Astrocyte (in vitro differentiated cells and primary cell): ENCODE measurements around the gene ZDHHC21. TPM values are rescaled to one million over a fixed set of nuclear protein-coding genes. Genes with fewer than 3 reads are reported as not detected.

ENCODE experiments used
- DNase-seq: peaks from one replicate; pipeline ENCODE4 v3.0.0-alpha.2; 2010; ENCODE audit warnings: low read depth
- FAIRE-seq: peaks from 2 replicates; lab custom pipeline; 2011; peaks lifted over from hg19 to GRCh38; lab: Jason Lieb, UNC
- H2AFZ ChIP-seq: 2 replicates; pipeline ENCODE4 v1.6.0; 2012; ENCODE audit warnings: low read depth, low read length, inconsistent platforms
- H3K27ac ChIP-seq: 2 replicates; pipeline ENCODE4 v1.5.1; 2011; ENCODE audit warnings: low read depth, low read length, inconsistent platforms
- H3K27me3 ChIP-seq: 2 replicates; pipeline ENCODE4 v1.6.0; 2011; ENCODE audit warnings: low read length, inconsistent platforms; ENCODE audit not compliant: insufficient read depth
- H3K36me3 ChIP-seq: 2 replicates; pipeline ENCODE4 v1.5.1; 2011; ENCODE audit warnings: low read length, inconsistent platforms; ENCODE audit not compliant: insufficient read depth
- H3K4me1 ChIP-seq: 2 replicates; pipeline ENCODE4 v1.5.1; 2011; ENCODE audit warnings: low read length, inconsistent platforms; ENCODE audit not compliant: insufficient read depth
- H3K4me2 ChIP-seq: 2 replicates; pipeline ENCODE4 v1.6.0; 2012; ENCODE audit warnings: low read length, inconsistent platforms
- H3K4me3 ChIP-seq: 2 replicates; pipeline ENCODE4 v1.5.1; 2011; ENCODE audit warnings: low read depth, mild to moderate bottlenecking, low read length, inconsistent platforms; ENCODE audit not compliant: insufficient read depth
- H3K79me2 ChIP-seq: 2 replicates; pipeline ENCODE4 v1.6.0; 2012; ENCODE audit warnings: mild to moderate bottlenecking, low read length, inconsistent platforms; ENCODE audit not compliant: insufficient read depth
- H3K9ac ChIP-seq: 2 replicates; pipeline ENCODE4 v1.6.0; 2012; ENCODE audit warnings: mild to moderate bottlenecking, low read length, inconsistent platforms
- H3K9me3 ChIP-seq: 2 replicates; pipeline ENCODE4 v1.5.1; 2012; ENCODE audit warnings: low read depth, mild to moderate bottlenecking, low read length, inconsistent platforms; ENCODE audit not compliant: insufficient read depth
- H4K20me1 ChIP-seq: 2 replicates; pipeline ENCODE4 v1.6.0; 2012; ENCODE audit warnings: low read length, inconsistent platforms; ENCODE audit not compliant: insufficient read depth
- H3K27ac Mint-ChIP-seq: one replicate; pipeline ENCODE4 v1.8.0; 2021; ENCODE audit warnings: mild to moderate bottlenecking, mixed read lengths; ENCODE audit not compliant: unreplicated experiment
- H3K27me3 Mint-ChIP-seq: one replicate; pipeline ENCODE4 v1.8.0; 2021; ENCODE audit warnings: low read depth, mixed read lengths; ENCODE audit not compliant: unreplicated experiment
- H3K36me3 Mint-ChIP-seq: one replicate; pipeline ENCODE4 v1.8.0; 2021; ENCODE audit warnings: low read depth, mixed read lengths; ENCODE audit not compliant: unreplicated experiment
- H3K4me1 Mint-ChIP-seq: one replicate; pipeline ENCODE4 v1.8.0; 2021; ENCODE audit warnings: low read depth, mixed read lengths; ENCODE audit not compliant: unreplicated experiment
- H3K4me3 Mint-ChIP-seq: one replicate; pipeline ENCODE4 v1.8.0; 2021; ENCODE audit warnings: mild to moderate bottlenecking, moderate library complexity, mixed read lengths; ENCODE audit not compliant: unreplicated experiment
- H3K9me3 Mint-ChIP-seq: one replicate; pipeline ENCODE4 v1.8.0; 2021; ENCODE audit warnings: mild to moderate bottlenecking, mixed read lengths; ENCODE audit not compliant: unreplicated experiment
- EZH2 ChIP-seq: IDR thresholded peaks from 2 replicates; pipeline ENCODE4 v1.6.1; 2012; ENCODE audit warnings: mild to moderate bottlenecking, low read length, inconsistent platforms; ENCODE audit not compliant: insufficient read depth
- total RNA-seq: library from RNA; stranded (reverse); gene quantifications from 2 replicates; pipeline ENCODE4 v1.2.1, GENCODE V29; 2021
- TF ChIP-seq, protein P1 (sequence below): IDR thresholded peaks from 2 replicates; pipeline ENCODE4 v1.5.1; 2011; ENCODE audit warnings: low read depth, mild to moderate bottlenecking, inconsistent platforms, low read length, moderate library complexity; ENCODE audit not compliant: insufficient read depth

Gene ZDHHC21
- total RNA-seq, 1 donor from 2014 or later: 9.8 TPM

DNA sequence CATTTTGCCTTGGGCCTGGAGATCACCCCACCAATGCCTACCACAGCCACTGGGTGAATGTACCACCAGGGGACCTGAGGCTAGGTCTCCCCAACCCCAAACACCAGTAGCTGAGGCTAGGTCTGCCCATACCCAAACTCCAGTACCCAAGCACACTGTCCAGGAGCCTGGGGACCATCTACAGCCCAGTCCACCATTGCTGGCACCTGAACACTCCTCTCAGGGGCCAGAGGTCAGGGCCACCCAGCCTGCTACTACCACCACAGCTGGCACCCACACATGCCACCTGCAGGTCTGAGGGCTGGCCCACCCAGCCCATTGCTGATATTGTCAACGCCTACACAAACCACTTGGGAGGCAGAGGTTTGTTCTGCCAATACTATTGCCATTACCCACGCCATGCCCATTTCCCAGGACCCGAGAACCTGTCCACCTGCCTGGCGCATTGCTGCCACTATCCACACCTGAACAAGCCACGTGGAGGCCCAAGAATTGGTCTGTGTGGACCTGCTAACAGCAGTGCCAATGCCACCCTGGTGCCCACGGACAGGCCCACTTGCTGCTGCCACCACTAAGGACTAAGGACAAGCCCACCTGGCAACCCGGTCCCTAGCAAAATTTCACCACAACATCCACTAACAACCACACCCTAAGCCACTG lies 59.2 kb downstream of the ZDHHC21 start:
- Histone ChIP-seq H3K36me3 (no peaks in the 10 kb centered on the region), H3K4me2 (no peak overlapping the region), H3K27ac (no peak overlapping the region), H3K4me1 (no peaks in the 10 kb centered on the region), H3K4me3 (no peak overlapping the region), H3K27me3 (no peaks in the 10 kb centered on the region), H3K9me3 (no peaks in the 10 kb centered on the region), H4K20me1 (peaks cover 15% of the 10 kb centered on the region), H3K79me2 (peaks cover 13% of the 10 kb centered on the region), H3K9ac (no peak overlapping the region), H2AFZ (no peak overlapping the region)
- Mint-ChIP-seq H3K27me3 (no peaks in the 10 kb centered on the region), H3K9me3 (peaks cover 3% of the 10 kb centered on the region), H3K36me3 (peaks cover 4% of the 10 kb centered on the region), H3K4me1 (no peaks in the 10 kb centered on the region), H3K4me3 (no peak overlapping the region), H3K27ac (no peak overlapping the region)
- TF ChIP-seq EZH2: no peak
- TF ChIP-seq, protein P1, sequence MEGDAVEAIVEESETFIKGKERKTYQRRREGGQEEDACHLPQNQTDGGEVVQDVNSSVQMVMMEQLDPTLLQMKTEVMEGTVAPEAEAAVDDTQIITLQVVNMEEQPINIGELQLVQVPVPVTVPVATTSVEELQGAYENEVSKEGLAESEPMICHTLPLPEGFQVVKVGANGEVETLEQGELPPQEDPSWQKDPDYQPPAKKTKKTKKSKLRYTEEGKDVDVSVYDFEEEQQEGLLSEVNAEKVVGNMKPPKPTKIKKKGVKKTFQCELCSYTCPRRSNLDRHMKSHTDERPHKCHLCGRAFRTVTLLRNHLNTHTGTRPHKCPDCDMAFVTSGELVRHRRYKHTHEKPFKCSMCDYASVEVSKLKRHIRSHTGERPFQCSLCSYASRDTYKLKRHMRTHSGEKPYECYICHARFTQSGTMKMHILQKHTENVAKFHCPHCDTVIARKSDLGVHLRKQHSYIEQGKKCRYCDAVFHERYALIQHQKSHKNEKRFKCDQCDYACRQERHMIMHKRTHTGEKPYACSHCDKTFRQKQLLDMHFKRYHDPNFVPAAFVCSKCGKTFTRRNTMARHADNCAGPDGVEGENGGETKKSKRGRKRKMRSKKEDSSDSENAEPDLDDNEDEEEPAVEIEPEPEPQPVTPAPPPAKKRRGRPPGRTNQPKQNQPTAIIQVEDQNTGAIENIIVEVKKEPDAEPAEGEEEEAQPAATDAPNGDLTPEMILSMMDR: no peak
- DNase-seq (no peak), FAIRE-seq (no peak)

DNA sequence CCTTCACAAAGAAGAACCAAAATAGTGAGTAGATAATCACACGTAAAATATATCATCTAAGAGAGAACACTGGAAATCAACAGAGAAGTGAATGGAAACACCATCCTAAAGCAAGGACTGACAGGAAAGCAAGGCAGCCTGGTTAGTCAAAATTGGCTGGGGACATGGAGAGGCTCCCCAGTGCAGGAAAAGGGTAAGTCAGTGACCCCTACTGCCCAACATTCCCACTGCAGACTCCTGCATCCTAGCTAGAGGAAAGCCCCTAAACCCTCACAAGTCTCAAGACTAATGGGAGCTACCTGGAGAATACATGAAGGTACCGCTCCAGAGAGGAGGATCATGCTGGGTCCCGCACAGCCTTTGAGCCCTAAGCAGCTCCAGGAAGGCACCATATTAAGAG lies 60.1 kb downstream of the ZDHHC21 start:
- Mint-ChIP-seq H3K36me3 (peaks cover 4% of the 10 kb centered on the region), H3K27ac (no peak overlapping the region), H3K9me3 (peaks cover 3% of the 10 kb centered on the region), H3K27me3 (no peaks in the 10 kb centered on the region), H3K4me3 (no peak overlapping the region), H3K4me1 (no peaks in the 10 kb centered on the region)
- no peaks in the 10 kb centered on the region for H3K36me3 ChIP-seq
- H3K79me2 ChIP-seq: peaks cover 13% of the 10 kb centered on the region
- H3K27me3 ChIP-seq: no peaks in the 10 kb centered on the region
- H3K4me1 ChIP-seq: no peaks in the 10 kb centered on the region
- no peak overlapping the region for H3K4me3 ChIP-seq
- no peak for DNase-seq
- peaks cover 15% of the 10 kb centered on the region for H4K20me1 ChIP-seq
- no peak for FAIRE-seq
- H3K9me3 ChIP-seq: no peaks in the 10 kb centered on the region
- no peak overlapping the region for H3K4me2 ChIP-seq
- TF ChIP-seq EZH2: no peak
- H3K27ac ChIP-seq: no peak overlapping the region
- H3K9ac ChIP-seq: no peak overlapping the region
- no peak overlapping the region for H2AFZ ChIP-seq

DNA sequence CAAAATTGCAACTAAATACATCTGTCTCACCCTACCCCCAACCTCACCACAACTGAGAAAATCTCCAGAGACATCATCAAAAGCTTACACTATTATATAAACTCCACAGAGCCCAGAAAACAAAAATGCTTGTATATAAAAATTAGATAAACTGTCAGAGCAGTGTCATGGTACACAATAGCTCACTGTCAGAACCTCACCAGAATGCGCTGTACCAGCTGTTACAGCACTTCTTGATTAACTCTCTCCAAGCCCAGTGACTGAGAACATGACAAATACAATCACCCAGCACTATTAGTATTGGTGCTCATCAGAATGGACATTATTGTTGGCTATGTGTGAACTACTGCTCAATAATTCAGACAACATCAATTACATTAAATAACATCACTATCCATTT lies 65.7 kb downstream of the ZDHHC21 start:
- H3K27me3 ChIP-seq: no peaks in the 10 kb centered on the region
- Mint-ChIP-seq H3K4me1 (no peaks in the 10 kb centered on the region), H3K27me3 (no peaks in the 10 kb centered on the region), H3K9me3 (peaks cover 3% of the 10 kb centered on the region), H3K36me3 (peaks cover 6% of the 10 kb centered on the region), H3K27ac (no peak overlapping the region), H3K4me3 (no peak overlapping the region)
- H4K20me1 ChIP-seq: no peaks in the 10 kb centered on the region
- no peaks in the 10 kb centered on the region for H3K36me3 ChIP-seq
- H2AFZ ChIP-seq: no peak overlapping the region
- no peaks in the 10 kb centered on the region for H3K9me3 ChIP-seq
- no peak overlapping the region for H3K27ac ChIP-seq
- TF ChIP-seq, protein P1: no peak
- no peak for TF ChIP-seq EZH2
- DNase-seq (no peak), FAIRE-seq (no peak)
- H3K9ac ChIP-seq: no peak overlapping the region
- no peaks in the 10 kb centered on the region for H3K4me1 ChIP-seq
- no peak overlapping the region for H3K4me3 ChIP-seq
- H3K4me2 ChIP-seq: no peak overlapping the region
- H3K79me2 ChIP-seq: no peaks in the 10 kb centered on the region
